ENCODE measurements around the gene ABTB1.
A peak's percentile ranks its signal among the peaks of the same experiment; 100 is the strongest.

ABTB1 gene

DNA sequence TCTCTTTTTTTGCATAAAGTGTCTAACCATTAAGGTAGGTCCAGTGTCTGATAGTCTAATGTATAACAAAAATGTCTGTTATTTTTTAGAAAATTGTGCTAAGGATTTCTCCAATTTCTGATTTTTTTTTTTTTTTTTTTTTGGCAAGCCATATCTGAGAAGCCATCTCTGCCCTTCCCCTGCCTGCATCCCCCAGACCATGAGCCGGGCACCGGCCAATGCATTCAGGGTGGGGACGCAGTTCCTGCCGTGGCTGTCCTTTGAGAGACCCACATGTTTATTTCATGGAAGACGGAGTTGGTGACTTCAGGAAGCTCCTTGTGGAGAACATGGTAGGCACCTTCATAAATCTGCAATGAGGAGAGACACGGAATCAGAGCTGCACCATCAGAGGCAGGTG lies 19.2 kb downstream of the ABTB1 start:
- no peak for DNase-seq (ENCODE audit: low read depth)
- TF ChIP-seq, protein P1, sequence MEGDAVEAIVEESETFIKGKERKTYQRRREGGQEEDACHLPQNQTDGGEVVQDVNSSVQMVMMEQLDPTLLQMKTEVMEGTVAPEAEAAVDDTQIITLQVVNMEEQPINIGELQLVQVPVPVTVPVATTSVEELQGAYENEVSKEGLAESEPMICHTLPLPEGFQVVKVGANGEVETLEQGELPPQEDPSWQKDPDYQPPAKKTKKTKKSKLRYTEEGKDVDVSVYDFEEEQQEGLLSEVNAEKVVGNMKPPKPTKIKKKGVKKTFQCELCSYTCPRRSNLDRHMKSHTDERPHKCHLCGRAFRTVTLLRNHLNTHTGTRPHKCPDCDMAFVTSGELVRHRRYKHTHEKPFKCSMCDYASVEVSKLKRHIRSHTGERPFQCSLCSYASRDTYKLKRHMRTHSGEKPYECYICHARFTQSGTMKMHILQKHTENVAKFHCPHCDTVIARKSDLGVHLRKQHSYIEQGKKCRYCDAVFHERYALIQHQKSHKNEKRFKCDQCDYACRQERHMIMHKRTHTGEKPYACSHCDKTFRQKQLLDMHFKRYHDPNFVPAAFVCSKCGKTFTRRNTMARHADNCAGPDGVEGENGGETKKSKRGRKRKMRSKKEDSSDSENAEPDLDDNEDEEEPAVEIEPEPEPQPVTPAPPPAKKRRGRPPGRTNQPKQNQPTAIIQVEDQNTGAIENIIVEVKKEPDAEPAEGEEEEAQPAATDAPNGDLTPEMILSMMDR (IDR thresholded peaks at IDR 0.05; ENCODE audit: control insufficient read depth, extremely low read depth, insufficient read depth): no peak
- no peak overlapping the region for H3K4me3 ChIP-seq (ENCODE audit: low read depth, low read length)

DNA sequence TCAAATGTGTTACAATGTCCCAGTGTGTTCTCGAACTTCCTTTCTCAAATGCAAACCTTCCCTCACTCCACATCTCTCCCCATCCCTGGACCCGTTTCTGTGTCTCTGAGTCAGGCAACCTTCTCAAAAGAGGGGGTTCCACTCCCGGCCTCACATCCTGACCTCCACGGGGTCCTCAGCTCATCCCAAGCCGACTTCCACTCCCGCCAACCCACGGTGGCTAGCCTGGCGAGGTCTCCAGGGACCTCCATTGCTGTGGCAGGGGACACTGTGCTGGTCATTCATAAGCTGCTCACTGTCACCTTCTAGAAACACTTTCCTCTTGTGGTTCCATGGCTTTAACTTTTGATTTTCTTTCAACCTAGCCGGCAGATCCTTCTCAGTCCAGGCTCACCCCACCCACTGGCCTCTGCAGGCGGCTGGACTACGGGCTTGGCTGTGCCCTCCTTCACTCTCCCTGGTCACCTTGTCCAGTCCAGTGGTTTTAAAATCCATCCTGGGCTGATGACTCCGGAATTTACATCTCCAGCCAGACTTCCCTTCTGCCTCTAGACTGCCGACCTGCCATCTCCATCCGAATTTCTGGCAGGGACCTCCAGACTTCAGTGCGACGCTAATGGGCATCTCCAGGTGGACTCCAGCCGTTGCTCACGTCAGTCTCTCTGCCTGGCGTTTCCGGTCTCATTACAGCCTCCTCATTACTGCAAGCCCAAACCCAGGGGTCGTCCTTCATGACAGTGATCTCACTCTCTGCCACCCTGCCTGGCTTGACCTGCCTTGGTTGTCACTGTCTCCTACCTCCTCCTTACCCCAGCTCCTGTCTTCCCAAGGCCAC lies 20.0 kb downstream of the ABTB1 start:
- DNase-seq (ENCODE audit: low read depth): no peak
- TF ChIP-seq, protein P1 (IDR thresholded peaks at IDR 0.05; ENCODE audit: control insufficient read depth, extremely low read depth, insufficient read depth): no peak
- no peak overlapping the region for H3K4me3 ChIP-seq (ENCODE audit: low read depth, low read length)

GRCh38 chr3:127693336-127693843 lies 20.6 kb downstream of the ABTB1 start:
- no peak for DNase-seq (ENCODE audit: low read depth)
- no peak overlapping the region for H3K4me3 ChIP-seq (ENCODE audit: low read depth, low read length)
- TF ChIP-seq, protein P1 (IDR thresholded peaks at IDR 0.05; ENCODE audit: control insufficient read depth, extremely low read depth, insufficient read depth): no peak

- peak; percentile 89 for DNase-seq (ENCODE audit: low read depth)
- TF ChIP-seq, protein P1 (IDR thresholded peaks at IDR 0.05; ENCODE audit: control insufficient read depth, extremely low read depth, insufficient read depth): peak; percentile 92
These were observed 21.9 kb downstream of the ABTB1 start for GRCh38 chr3:127694467-127695215.

DNA sequence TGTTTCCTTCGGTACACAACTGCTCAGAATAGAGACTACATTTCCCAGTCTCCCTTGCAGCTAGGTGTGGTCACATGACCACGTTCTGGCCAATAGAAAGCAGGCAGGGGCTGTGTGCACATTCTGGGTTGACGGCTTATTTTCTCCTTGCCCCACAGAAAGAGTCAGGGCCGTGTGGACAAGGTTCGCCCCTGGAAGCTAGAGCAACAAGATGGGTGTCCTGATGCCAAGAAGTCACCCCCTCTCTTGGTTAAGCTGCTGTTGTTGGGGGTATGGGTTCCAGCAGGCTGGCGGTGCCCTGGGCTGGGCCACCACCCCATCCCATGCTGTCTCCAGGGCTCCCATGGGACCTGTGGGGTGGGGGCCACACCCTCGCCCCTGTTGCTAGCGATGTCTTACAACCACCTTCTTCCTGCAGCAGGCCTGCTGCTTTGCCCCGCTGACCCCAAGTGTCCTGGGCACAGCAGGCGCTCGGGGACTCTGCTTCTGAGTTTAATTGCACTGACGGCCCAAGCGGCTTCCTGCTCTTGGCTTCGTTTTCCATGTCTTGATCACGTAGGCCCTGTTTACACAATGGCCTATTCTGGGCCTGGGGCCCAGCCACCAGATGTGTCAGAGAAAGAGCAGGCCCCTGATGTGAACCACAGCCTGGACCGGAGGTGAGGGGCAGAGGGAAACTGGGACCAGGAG lies 24.9 kb downstream of the ABTB1 start:
- H3K4me3 ChIP-seq (ENCODE audit: low read depth, low read length): peak overlapping the region; percentile 42
- TF ChIP-seq, protein P1 (IDR thresholded peaks at IDR 0.05; ENCODE audit: control insufficient read depth, extremely low read depth, insufficient read depth): no peak
- DNase-seq (ENCODE audit: low read depth): peak; percentile 80

More at GRCh38 chr3:127694467-127695215, 21.9 kb downstream of the ABTB1 start:
- no peak overlapping the region for H3K4me3 ChIP-seq (ENCODE audit: low read depth, low read length)

DNA sequence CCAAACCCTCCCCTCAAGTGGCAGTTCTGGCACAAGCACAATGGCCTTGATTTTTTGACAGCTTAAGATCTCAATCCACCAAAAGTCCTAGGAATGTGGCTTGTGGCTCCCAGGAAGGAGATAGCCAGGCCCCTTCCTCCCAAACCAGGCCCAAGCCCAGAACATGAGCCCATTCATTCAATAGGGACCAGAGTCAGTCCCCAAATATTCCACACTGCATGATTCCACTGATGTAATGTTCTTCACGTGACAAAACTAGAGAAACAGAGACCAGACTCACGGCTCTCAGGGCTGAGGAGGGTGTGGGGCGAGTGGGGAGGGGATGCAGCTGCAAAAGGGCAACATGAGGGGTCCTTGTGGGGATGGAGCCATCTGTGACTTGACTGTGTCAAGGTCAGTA lies 25.5 kb downstream of the ABTB1 start:
- TF ChIP-seq, protein P1 (IDR thresholded peaks at IDR 0.05; ENCODE audit: control insufficient read depth, extremely low read depth, insufficient read depth): no peak
- no peak overlapping the region for H3K4me3 ChIP-seq (ENCODE audit: low read depth, low read length)
- DNase-seq (ENCODE audit: low read depth): no peak

All from LNCaP clone FGC (cell line).